Hematopoietic multipotent progenitor cell treated with erythropoietin and hydrocortisone succinate and interleukin-3 and kit ligand, for 4 days (in vitro differentiated cells): ENCODE data around the gene PCOLCE2.
"Not testable (repeated sequence)": the region's sequence is repeated elsewhere in the genome, so short reads cannot be mapped to it uniquely, and the experiment has no call there.

Experiments used
- DNase-seq: peaks from one replicate; pipeline ENCODE4 v3.0.0-alpha.2; 2015

Gene PCOLCE2

DNA sequence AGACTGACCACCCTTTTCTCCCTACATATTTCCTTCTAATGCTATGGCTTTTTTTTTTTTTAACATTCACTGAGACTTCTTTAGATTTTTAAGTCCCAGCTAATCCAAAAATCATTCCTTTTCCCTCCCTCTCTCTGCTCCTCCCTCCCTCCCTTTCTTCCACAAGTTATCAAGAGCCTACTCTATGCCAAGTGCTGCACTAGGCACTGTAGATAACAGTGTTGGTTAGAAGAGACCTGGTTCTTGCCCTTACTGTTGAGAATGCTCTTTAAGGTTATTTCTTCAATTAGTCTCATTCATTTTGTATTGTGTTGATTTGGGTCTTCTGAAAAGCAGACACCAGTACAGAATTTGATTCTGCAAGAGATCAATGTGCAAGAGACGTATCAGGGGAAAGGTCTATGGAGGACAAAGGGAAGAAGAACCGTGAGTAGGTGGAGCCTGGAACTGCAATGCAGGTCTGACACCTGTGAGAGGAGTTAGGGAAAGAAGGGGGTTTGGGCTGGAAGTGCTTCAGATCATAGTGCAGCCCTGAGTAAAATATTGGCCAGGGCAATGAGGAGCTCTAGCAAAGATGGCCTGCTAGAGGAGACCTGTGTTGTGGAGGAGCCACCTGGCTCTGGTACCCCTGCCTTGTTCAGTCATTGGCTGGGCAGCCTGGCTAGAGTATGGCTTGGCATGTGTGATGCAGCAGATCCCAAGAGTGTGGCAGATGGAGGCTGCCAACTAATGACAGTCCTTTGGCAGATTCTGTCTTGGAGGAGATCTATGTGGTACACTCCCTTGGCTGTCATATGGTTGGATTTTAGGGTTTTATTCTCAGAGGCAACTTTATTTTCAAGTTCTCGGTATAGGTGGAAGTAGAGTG is 9.7 kb upstream of the PCOLCE2 start:
- DNase-seq = no peak

DNA sequence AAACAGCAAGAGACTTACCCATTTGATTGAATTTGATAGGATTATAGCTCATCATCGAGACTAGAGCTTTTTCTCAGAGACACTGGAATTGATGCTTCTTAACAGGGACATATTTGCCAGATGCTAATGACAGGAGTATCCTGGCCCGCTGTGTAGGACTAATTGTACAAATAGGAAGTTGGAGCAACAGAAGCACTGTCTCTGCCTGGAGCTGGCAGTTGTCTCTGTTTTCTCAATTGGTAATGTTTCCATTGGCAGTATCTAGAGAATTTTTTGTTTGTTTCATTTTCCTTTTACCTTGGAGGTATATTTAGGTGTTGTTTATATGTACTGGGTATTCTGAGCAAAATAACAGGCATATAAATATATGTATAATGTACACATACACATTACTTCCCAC is 8.9 kb upstream of the PCOLCE2 start:
- DNase-seq = no peak

DNA sequence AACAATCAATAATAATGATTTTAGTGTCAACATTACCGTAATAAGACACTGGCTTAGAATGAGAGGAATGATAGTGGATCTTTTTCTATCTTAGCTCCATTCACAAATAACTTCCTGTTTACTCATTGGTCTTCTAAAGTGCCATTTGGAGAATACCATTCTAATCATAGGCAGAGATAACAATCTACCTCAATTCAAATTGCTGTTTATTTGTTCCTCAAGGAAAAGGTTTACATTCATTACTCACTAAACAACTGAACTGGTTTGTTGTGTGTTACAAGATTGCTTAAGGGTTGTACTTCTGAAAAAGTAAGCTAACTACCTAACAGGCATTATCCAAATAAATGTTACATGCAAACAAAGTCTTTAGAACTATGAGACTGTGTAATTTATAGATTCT is 8.1 kb upstream of the PCOLCE2 start:
- no peak for DNase-seq

DNA sequence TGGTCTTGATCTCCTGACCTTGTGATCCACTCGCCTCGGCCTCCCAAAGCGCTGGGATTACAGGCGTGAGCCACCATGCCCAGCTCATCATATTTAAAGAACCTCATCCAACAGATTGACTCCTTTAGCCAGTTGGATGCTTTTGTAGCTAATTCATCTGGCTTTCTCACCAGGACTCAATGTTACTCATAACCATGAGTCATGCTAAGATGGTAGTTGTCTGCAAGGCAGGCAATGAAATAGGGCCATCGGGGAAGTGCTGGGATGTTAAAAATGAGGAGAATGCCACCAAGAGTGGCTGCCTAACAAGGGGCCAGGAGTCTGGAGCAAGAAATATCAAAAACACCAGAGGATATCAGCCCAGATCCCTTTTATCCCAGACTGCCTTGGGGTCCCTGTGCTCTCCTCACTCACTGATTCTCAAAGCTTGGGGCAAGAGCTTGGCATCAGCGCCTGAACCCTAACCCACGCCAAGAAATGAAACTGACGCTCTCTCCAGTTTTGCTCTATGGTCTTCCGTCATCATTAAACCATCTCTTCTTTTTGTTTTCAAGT is 7.4 kb upstream of the PCOLCE2 start:
- DNase-seq = no peak

DNA sequence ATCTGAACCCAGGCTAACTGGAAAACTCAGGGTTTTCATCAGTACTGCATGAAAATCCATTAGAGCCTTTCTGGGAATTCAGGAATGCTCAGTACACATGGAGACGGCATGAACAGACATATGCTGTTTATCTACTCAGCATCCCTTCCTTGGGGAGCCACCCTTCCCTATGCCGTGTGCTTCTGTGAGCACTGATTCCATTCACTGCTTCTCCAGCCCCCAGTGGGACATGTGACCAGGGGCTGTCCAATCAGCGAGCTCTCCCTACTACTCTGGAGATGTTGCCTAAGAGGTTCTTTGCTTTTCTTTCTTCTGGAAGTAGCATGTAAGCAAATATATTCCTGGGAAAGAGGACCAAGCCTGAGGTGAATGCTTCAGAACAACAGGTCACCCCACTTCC is 5.6 kb upstream of the PCOLCE2 start:
- no peak for DNase-seq

DNA sequence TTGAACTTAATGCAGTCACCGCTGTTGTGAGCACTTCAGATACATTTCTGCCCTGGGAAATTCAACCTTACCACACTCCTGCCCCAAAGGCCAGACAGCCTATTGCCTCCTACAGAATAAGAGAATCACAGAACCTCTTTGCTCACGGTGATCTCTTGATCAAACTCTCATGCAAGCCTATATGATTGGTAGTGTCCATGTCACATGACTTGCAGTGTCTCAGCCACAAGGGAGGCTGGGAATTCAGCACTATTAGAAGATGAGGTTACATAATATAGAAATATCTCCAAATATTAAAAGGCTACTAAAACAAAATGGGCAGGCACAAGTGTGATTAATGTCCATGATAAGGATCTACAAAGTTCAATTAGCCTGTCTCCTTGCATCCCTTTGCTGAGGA is 3.8 kb upstream of the PCOLCE2 start:
- no peak for DNase-seq

DNA sequence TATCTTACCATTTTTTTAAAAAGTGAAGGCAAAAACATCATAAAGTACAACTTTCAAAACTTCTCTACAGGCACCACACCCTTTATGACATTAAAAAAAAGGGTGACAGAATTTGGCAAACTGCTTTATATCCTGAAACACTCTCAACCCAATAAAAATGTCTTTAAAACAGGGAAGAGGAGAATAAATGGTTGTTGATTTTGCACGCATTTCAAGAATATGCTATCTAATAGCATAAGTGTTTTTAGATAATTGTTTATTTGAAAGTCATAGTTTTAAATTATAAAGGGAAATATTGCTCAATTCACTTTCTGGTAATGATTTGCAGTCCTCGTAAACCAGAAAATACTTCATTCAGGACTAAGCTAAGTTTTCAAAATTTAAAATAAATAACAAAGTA is 1.7 kb upstream of the PCOLCE2 start:
- DNase-seq = no peak

DNA sequence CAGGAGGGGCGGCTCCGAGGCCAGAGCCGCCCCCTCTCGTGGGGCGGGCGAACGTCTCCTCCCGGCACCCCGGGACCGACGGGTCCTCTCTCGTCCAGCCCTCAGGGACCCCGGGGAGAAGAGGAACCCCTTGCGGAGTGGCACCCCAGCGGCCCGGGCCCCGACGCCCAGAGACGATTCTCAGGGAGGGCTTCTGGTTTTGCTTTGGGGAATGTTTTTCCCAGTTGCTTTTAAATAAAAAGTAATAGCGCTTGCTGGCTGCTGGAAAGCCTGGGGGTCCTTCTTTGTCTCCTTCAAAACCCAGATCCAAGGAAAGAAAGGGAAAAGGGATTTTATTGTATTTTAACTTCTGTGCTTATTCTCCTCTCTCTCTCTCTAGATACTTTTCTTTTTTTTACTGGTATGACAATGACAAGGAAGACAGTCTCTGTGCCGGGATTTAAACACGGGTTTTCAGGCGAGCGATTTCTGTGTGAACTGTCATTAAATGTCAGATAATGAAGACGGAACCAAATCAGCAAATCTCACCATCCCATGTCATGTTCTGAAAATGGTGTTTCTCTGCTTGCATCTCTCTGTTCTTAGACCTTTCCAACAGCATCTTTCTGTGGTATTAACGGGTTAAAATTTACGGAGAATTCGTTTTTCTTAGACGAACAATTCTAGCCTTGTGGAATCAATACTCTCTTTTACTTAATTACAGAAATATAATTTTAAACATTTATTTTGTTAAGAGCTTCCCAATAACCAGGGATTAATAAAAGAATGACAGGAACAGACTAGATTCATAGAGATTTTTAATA is 530 bp upstream of the PCOLCE2 start:
- DNase-seq = no peak

DNA sequence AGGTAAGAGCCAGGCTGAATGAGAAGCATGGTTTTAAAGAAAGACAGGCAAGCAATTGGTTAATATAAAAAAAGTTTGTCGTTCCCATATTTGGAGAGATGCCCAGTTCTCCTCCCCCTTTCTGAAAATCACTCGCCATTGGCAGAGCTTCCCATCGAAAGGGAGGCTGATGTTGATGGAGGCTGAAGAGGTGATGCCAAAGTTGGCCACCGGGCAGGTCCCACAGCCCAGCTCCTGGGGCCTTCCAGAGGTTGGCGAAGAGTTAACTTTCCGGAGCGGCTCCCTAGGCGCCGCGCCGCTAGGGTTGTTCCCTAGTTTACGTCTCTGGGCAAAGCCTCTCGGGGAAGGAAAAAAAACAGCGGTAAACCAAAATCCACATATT is 793 bp downstream of the PCOLCE2 start:
- peak; percentile 47 for DNase-seq

DNA sequence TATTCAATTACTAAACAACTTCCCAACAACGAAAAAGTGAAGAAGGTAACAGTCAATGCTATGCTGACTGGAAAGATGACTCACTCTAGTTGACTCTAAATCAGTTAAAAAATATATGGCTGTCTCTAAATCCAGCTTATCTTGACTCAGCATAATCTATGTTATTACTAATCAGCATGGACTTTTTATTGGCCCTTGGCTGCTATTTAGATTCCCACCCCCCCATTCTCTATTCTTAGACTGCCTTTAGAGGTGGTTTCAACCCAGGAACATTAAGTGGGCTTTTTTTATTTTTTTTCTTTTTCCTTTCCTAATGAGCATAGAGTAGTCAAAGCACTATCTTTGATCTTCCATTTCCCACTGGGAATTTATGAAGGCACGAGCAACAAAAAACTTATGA is 1.9 kb downstream of the PCOLCE2 start:
- peak; percentile 21 for DNase-seq

DNA sequence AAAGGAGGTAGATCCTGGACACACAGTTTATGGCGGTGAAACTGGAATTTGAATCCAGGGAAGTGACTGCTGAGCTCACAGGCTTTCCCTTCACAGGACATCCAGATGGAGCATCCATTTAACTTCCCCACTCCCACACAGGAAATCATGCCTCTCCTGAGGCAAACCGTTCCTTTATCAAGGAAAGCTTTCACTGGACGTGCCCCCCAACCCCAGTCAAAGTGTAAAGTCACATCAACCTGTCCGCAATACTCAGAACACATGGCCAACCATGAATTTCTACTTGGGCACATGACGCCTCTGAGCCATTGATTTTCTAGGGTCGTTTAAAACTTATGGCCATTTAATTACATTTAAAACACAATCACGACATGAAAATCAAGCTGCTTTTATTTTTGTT is 2.9 kb downstream of the PCOLCE2 start:
- DNase-seq = no peak

DNA sequence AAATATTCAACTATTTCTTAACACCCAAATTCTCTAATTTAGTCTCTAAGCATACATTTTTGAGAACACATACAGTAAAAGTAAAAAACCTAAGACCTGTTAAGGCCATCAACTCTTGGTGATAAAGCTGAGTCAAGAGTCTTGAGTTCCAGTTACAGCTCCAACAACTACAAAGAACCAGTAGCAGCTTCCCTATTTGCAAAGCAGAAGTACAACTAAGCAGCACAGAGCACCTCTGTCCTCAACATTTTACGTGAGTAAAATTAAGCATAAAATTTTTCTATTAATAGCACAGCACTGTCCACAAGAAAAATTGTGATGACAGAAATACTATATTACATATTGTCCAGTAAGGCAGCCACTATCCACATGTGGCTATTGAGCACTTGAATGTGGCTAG is 4.4 kb downstream of the PCOLCE2 start:
- DNase-seq = no peak

DNA sequence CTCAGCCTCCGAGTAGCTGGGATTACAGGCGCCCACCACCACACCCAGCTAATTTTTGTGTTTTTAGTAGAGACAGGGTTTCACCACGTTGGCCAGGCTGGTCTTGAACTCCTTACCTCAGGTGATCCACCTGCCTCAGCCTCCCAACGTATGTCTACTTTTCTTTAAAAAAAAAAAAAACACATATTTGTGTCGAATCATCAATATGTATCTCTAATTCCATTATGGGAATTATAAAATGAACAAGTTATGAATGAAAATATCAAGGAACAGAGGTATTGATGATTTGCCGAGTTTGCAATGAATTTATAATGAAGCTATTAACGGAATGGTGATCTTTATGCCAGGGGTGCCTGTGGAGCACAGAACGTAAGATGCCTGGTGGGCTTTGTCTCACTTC is 5.3 kb downstream of the PCOLCE2 start:
- not testable (repeated sequence) for DNase-seq

DNA sequence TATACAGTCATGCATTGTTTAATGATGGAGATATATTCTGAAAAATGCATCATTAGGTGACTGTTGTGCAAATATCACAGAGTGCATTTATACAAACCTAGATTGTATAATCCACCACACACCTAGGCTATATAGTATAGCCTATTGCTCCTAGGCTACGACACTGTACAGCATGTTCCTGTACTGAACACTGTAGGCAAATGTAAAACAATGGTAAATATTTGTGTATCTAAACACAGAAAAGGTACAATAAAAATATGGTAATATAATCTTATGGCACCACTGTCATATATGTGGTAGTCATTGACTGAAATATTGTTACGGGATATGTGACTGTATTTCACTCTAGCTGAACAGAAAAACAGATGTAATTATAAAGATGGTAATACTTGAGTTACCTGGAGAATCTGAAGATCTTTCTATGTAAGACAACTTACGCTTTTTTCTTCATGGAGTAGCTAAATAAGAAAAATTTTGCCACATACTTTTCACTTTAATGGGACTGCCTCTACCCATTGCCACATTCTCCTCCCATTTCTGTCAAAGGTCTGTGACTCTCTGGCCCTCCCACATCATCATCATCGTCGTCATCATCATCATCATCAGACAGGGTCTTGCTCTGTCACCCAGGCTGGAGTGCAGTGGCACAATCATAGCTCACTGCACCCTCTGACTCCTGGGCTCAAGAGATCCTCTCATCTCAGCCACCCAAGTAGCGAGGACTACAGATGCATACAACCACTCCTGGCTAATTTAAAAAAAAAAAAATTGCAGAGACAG is 7.2 kb downstream of the PCOLCE2 start:
- DNase-seq = no peak

DNA sequence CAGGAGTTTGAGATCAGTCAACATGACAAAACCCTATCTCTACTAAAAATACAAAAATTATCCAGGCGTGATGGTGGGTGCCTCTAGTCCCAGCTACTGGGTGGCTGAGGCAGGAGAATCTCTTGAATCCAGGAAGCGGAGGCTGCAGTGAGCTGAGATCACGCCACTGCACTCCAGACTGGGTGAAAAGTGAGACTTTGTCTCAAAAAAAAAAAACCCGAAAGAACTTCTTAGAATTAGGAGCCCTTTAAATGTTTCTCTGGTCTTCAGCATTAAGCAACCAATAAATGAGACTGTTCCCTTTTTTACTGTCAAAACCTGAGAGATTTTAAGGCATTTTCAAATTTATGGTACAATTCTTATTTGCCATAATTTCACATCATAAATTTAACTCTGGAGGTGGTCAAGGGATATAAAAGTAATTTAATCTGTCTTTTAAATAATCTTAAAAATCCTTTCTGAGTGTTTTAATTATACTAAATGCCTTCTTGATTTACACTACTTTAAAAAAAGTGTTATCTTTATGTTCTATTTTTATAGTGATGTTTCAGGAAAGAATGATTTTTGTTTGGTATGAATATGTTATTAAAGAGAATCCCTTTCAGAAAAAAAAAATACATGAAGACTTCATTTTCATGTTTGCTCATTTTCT is 10.1 kb downstream of the PCOLCE2 start:
- no peak for DNase-seq

DNA sequence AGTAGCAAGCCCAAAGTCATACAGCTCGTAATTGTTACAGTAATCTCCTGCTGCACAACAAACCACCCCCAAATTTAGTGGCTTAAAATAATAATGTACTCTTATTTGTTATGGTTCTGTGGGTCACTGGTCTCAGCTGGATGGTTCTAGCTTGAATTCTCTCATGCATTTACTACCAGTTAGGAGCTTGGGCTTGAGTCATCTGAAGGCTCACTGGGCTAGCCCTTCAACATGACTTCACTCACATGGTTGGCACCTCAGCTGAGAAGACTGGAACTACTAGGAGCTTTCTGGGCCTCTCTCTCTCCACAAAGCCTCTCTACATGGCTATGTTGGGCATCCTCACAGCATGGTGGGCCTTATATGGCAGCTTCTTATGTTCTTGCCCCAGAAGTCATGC is 12.5 kb downstream of the PCOLCE2 start:
- DNase-seq = no peak

DNA sequence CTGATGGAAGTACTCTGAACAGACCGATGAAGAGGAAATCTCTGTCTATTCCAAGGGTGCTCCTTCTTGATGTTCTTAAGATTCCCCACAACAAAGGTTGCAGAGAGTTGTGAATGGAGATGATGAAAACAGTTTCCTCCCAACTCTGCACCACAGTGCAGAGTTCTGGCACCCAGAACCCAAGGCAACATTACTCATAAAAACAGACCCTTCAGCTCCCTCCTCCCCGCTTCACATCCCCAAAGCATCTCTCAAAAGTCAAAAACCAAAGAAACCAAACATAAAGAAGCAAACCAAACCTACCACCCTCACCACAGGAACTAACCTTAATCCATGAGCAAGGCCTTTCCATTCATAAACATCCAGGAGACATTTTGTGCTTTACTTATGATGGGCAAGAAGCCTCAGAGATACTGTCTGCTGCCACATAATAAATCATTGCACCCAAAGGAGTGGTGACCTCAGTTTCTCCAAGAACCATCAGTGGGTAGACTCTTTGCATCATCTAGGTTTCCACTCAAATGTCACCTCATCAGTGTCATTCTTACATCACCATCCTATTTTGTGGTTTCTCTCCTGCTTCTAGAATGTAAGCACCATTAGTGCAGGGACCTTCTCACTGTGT is 13.2 kb downstream of the PCOLCE2 start:
- DNase-seq = no peak

DNA sequence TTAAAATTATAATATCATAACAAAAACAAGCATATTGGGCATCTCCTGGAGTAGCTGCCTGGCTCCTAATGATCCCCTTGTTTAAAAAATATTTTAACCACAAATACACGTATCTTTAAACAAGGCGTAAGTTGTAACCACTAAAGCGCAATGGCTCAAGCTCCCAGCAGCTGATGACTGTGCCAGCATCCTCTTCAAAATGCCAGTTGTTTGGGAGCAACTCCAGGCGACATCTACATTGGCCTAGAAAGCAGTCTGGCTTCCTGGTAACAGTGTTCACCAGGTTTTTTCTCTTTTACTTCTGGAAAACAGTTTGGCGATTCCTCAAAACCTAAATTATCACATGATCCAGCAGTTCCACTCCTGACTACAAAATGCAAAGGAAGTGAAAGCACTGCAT is 13.8 kb downstream of the PCOLCE2 start:
- DNase-seq = no peak

DNA sequence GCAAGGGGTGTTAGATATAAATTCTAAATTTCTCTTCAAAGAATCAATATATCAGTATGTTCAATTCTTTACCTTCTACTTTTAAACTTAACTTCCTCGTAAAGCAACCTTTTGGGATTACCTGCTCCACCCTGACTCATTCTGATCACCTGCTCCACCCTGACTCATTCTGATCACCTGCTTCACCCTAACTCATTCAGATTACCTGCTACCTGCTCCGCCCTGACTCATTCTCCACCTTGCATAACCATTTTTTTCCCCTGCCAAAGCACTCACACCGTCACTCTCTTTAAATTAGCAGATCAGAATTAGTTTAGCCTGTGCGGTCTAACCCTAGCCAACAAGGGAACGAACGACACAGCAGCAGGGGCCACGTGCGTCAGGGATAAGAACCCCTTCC is 20.5 kb downstream of the PCOLCE2 start:
- DNase-seq = not testable (repeated sequence)

DNA sequence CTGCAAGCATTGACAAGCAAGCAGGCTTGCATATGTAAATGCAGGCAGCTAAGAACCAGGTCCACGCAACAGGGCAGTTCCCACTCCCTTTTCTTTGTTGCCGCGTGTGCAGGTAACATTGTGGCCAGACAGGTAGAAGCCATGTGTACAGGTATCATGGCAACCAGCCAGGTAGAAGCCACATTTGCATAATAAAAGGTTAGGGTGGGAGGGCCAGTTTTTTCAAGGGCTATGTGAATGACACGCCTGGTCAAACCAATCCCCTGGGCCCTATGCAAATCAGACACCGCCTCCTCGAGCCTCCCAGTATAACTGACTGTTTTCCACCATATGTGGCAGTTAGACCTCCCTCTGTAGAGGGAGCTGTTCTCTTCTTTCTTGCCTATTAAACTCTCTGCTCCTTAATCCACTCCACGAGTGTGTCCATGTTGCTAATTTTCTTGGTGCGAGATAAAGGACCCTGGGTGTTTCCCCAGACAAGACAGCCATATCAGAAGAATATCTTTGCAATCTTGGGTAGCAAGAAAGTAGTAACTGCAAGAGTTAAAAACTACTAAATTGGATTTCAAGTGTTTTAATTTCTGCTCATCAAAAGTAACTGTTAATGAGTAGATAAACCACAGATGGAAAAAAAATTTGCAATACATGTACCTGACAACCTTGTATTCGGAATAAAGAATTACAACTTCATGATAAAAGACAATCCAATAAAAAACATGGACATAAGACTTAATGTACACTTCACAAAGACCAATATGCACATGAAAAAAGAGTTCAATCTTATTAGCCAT is 21.8 kb downstream of the PCOLCE2 start:
- DNase-seq = peak; percentile 43
